ENCODE data around the gene LRRC3B.

The LRRC3B gene

GRCh38 chr3:26675336-26675735 lies 52.8 kb downstream of the LRRC3B start:
- Mint-ChIP-seq H3K27ac (no peak overlapping the region), H3K9me3 (no peaks in the 10 kb centered on the region), H3K27me3 (ENCODE audit: low read depth, poor library complexity) (no peaks in the 10 kb centered on the region), H3K36me3 (ENCODE audit: low read depth) (no peaks in the 10 kb centered on the region), H3K4me1 (no peaks in the 10 kb centered on the region), H3K4me3 (no peak overlapping the region)
- no peak for DNase-seq
- TF ChIP-seq CTCF (IDR thresholded peaks at IDR 0.05), result no peak

- no peak overlapping the region for H3K27ac Mint-ChIP-seq
- H3K9me3 Mint-ChIP-seq, result peaks cover 4% of the 10 kb centered on the region
- H3K4me1 Mint-ChIP-seq, result no peaks in the 10 kb centered on the region
- DNase-seq, result no peak
- no peaks in the 10 kb centered on the region for H3K27me3 Mint-ChIP-seq (ENCODE audit: low read depth, poor library complexity)
- H3K36me3 Mint-ChIP-seq (ENCODE audit: low read depth), result no peaks in the 10 kb centered on the region
- no peak for TF ChIP-seq CTCF (IDR thresholded peaks at IDR 0.05)
- no peak overlapping the region for H3K4me3 Mint-ChIP-seq
These were observed 59.1 kb downstream of the LRRC3B start for GRCh38 chr3:26681632-26682031.

- no peaks in the 10 kb centered on the region for H3K36me3 Mint-ChIP-seq (ENCODE audit: low read depth)
- H3K4me1 Mint-ChIP-seq, result no peaks in the 10 kb centered on the region
- H3K27me3 Mint-ChIP-seq (ENCODE audit: low read depth, poor library complexity), result no peaks in the 10 kb centered on the region
- peak overlapping the region; percentile 33 for H3K27ac Mint-ChIP-seq
- DNase-seq, result no peak
- no peak for TF ChIP-seq CTCF (IDR thresholded peaks at IDR 0.05)
- peaks cover 4% of the 10 kb centered on the region for H3K9me3 Mint-ChIP-seq
- no peak overlapping the region for H3K4me3 Mint-ChIP-seq
These were observed 59.8 kb downstream of the LRRC3B start for GRCh38 chr3:26682406-26682805.

- H3K4me3 Mint-ChIP-seq, result no peak overlapping the region
- H3K9me3 Mint-ChIP-seq, result peaks cover 10% of the 10 kb centered on the region
- no peaks in the 10 kb centered on the region for H3K36me3 Mint-ChIP-seq (ENCODE audit: low read depth)
- TF ChIP-seq CTCF (IDR thresholded peaks at IDR 0.05), result no peak
- no peak for DNase-seq
- no peak overlapping the region for H3K27ac Mint-ChIP-seq
- H3K4me1 Mint-ChIP-seq, result no peaks in the 10 kb centered on the region
- no peaks in the 10 kb centered on the region for H3K27me3 Mint-ChIP-seq (ENCODE audit: low read depth, poor library complexity)
These were observed 61.3 kb downstream of the LRRC3B start for GRCh38 chr3:26683902-26684301.

- TF ChIP-seq CTCF (IDR thresholded peaks at IDR 0.05), result no peak
- Mint-ChIP-seq H3K4me3 (no peak overlapping the region), H3K36me3 (ENCODE audit: low read depth) (no peaks in the 10 kb centered on the region), H3K4me1 (no peaks in the 10 kb centered on the region), H3K9me3 (peaks cover 10% of the 10 kb centered on the region), H3K27ac (no peak overlapping the region), H3K27me3 (ENCODE audit: low read depth, poor library complexity) (peaks cover 5% of the 10 kb centered on the region)
- DNase-seq, result no peak
These were observed 64.9 kb downstream of the LRRC3B start for GRCh38 chr3:26687466-26687865.

GRCh38 chr3:26699553-26699952 lies 77.0 kb downstream of the LRRC3B start:
- no peaks in the 10 kb centered on the region for H3K36me3 Mint-ChIP-seq (ENCODE audit: low read depth)
- no peaks in the 10 kb centered on the region for H3K27me3 Mint-ChIP-seq (ENCODE audit: low read depth, poor library complexity)
- H3K4me3 Mint-ChIP-seq, result no peak overlapping the region
- DNase-seq, result no peak
- no peak for TF ChIP-seq CTCF (IDR thresholded peaks at IDR 0.05)
- no peak overlapping the region for H3K27ac Mint-ChIP-seq
- no peaks in the 10 kb centered on the region for H3K4me1 Mint-ChIP-seq
- H3K9me3 Mint-ChIP-seq, result no peaks in the 10 kb centered on the region

All from nephron progenitor cell (in vitro differentiated cells).